Fibroblast of skin of right biceps (primary cell): Measurements from ENCODE around the gene LRFN2.

ENCODE experiments used
- DNase-seq: peaks from one replicate; pipeline ENCODE4 v3.0.0-alpha.2; 2013

The LRFN2 gene

GRCh38 chr6:40426346-40427066, 160.7 kb downstream of the LRFN2 start:
- DNase-seq, result no peak

GRCh38 chr6:40425192-40425919, 161.8 kb downstream of the LRFN2 start:
- no peak for DNase-seq

- DNase-seq, result no peak
These were observed 165.1 kb downstream of the LRFN2 start for GRCh38 chr6:40422046-40422445.

- DNase-seq, result no peak
These were observed 167.0 kb downstream of the LRFN2 start for GRCh38 chr6:40419946-40420728.

GRCh38 chr6:40419377-40419776, 167.8 kb downstream of the LRFN2 start:
- no peak for DNase-seq

GRCh38 chr6:40417031-40417430, 170.1 kb downstream of the LRFN2 start:
- no peak for DNase-seq

GRCh38 chr6:40414617-40415016, 172.5 kb downstream of the LRFN2 start:
- DNase-seq, result no peak

GRCh38 chr6:40413239-40413638, 173.9 kb downstream of the LRFN2 start:
- no peak for DNase-seq

GRCh38 chr6:40411881-40412280, 175.3 kb downstream of the LRFN2 start:
- DNase-seq, result no peak

- DNase-seq, result no peak
These were observed 176.3 kb downstream of the LRFN2 start for GRCh38 chr6:40410821-40411220.

GRCh38 chr6:40409716-40410397, 177.3 kb downstream of the LRFN2 start:
- DNase-seq, result no peak

GRCh38 chr6:40408786-40409542, 178.2 kb downstream of the LRFN2 start:
- no peak for DNase-seq

- no peak for DNase-seq
These were observed 179.9 kb downstream of the LRFN2 start for GRCh38 chr6:40407239-40407638.

GRCh38 chr6:40406175-40406574, 181.0 kb downstream of the LRFN2 start:
- no peak for DNase-seq

GRCh38 chr6:40400738-40401137, 186.4 kb downstream of the LRFN2 start:
- DNase-seq, result no peak

- DNase-seq, result no peak
These were observed 187.2 kb downstream of the LRFN2 start for GRCh38 chr6:40399888-40400457.

GRCh38 chr6:40398810-40399477, 188.2 kb downstream of the LRFN2 start:
- DNase-seq, result no peak

GRCh38 chr6:40398034-40398691, 189.0 kb downstream of the LRFN2 start:
- DNase-seq, result no peak

- no peak for DNase-seq
These were observed 189.7 kb downstream of the LRFN2 start for GRCh38 chr6:40397287-40398033.

GRCh38 chr6:40395698-40396076, 191.5 kb downstream of the LRFN2 start:
- DNase-seq, result no peak
